A673 (cell line): ENCODE measurements around the gene PCDHB14. TPM values are rescaled to one million over a fixed set of nuclear protein-coding genes. Genes with fewer than 3 reads are reported as not detected.
"Not testable (repeated sequence)": the region's sequence is repeated elsewhere in the genome, so short reads cannot be mapped to it uniquely, and the experiment has no call there.

Experiments used
- BruUV-seq: library from RNA; stranded (reverse); fragments of 400-500 nt; replicated peaks from 2 replicates; lab custom pipeline; 2021; lab: Mats Ljungman, UMichigan
- CTCF ChIA-PET: fragments of 300-600 bp; sonication (Branson Sonifier 250); formaldehyde crosslinking; loops from one replicate; lab custom pipeline; 2022; ENCODE audit warnings: antibody characterized with exemption; lab: Charles Lee
- POLR2A ChIA-PET: fragments of 300-600 bp; sonication (Branson Sonifier 250); formaldehyde crosslinking; loops from one replicate; lab custom pipeline; 2022; ENCODE audit warnings: antibody characterized with exemption; ENCODE audit not compliant: low non-redundant PET; lab: Charles Lee
- DNase-seq: peaks from one replicate; pipeline ENCODE4 v3.0.0-alpha.2; 2015; ENCODE audit warnings: low spot score
- H3K27ac ChIP-seq: fragments of 200-600 bp; sonication (generic); 2 replicates; pipeline ENCODE4 v1.5.1; 2016; ENCODE audit warnings: mixed run types, low read depth, mild to moderate bottlenecking, mixed read lengths, antibody characterized with exemption, low read length; ENCODE audit not compliant: poor library complexity, severe bottlenecking
- H3K27me3 ChIP-seq: fragments of 200-600 bp; sonication (generic); replicated peaks from 2 replicates; pipeline ENCODE4 v1.6.1; 2017; ENCODE audit warnings: mixed run types, low read depth, mild to moderate bottlenecking, mixed read lengths, antibody characterized with exemption, low read length; ENCODE audit not compliant: insufficient read depth, poor library complexity
- H3K36me3 ChIP-seq: fragments of 200-600 bp; sonication (generic); 2 replicates; pipeline ENCODE4 v1.6.1; 2016; ENCODE audit warnings: mixed run types, mild to moderate bottlenecking, mixed read lengths, antibody characterized with exemption, low read length; ENCODE audit not compliant: insufficient read depth, poor library complexity, severe bottlenecking
- H3K4me1 ChIP-seq: fragments of 200-600 bp; sonication (generic); 2 replicates; pipeline ENCODE4 v1.6.1; 2017; ENCODE audit warnings: mixed run types, mild to moderate bottlenecking, mixed read lengths, antibody characterized with exemption, low read length; ENCODE audit not compliant: insufficient read depth, poor library complexity, severe bottlenecking
- H3K4me3 ChIP-seq: fragments of 200-600 bp; sonication (generic); 2 replicates; pipeline ENCODE4 v1.5.1; 2016; ENCODE audit warnings: low read depth, mixed run types, mild to moderate bottlenecking, mixed read lengths, low read length; ENCODE audit not compliant: poor library complexity, severe bottlenecking
- H3K9me3 ChIP-seq: fragments of 200-600 bp; sonication (generic); 2 replicates; pipeline ENCODE4 v1.6.1; 2016; ENCODE audit warnings: mixed run types, low read depth, mild to moderate bottlenecking, mixed read lengths, antibody characterized with exemption, low read length; ENCODE audit not compliant: poor library complexity, severe bottlenecking
- EZH2 ChIP-seq: fragments of 200-600 bp; sonication (generic); IDR thresholded peaks from 2 replicates; pipeline ENCODE4 v1.6.1; 2017; ENCODE audit warnings: borderline replicate concordance, low read depth, mild to moderate bottlenecking, mixed read lengths, antibody characterized with exemption, low read length; ENCODE audit not compliant: poor library complexity, severe bottlenecking
- intact Hi-C: fragments of 100-400 bp; cut with micrococcal nuclease; formaldehyde crosslinking; loops from one replicate; pipeline ENCODE4 v1.10.0; 2022; ENCODE audit not compliant: unreplicated experiment
- total RNA-seq: library from RNA; stranded (reverse); gene quantifications from 2 replicates; pipeline ENCODE4 v1.2.3, GENCODE V29; 2021
- TF ChIP-seq, protein P1 (sequence below): fragments of 300-800, 200-600 bp; sonication (generic); conservative IDR thresholded peaks from 2 replicates; pipeline ENCODE4 v1.5.1; 2017; ENCODE audit warnings: low read depth, mild to moderate bottlenecking, antibody characterized with exemption, low read length, moderate library complexity, mixed read lengths

Gene PCDHB14
- total RNA-seq, 1 experiment from 2014 or later = 7.4 TPM

DNA sequence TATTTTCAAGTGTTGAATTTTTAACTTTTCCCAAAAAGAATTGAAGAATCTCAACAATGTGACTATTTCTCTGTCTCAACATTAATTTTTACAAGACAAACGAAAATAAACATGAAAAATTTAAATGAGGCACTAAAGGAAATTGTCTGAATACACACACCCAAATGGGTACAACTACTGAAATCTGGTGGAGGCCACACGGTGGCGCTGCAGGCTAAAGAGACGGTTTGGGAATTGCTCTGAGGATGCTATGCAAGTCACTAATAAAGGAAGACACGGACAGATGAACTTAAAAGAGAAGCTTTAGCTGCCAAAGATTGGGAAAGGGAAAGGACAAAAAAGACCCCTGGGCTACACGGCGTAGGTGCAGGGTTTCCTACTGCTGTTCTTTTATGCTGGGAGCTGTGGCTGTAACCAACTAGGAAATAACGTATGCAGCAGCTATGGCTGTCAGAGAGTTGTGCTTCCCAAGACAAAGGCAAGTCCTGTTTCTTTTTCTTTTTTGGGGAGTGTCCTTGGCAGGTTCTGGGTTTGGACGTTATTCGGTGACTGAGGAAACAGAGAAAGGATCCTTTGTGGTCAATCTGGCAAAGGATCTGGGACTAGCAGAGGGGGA, 30.9 kb upstream of the PCDHB14 start, which contains the start of gene PCDHB10:
TSS of gene PCDHB10 (plus strand) at position 244 of the 616 bp plus-strand sequence. CDS start at position 444, 200 bp downstream.
- no TSS peak for BruUV-seq

DNA sequence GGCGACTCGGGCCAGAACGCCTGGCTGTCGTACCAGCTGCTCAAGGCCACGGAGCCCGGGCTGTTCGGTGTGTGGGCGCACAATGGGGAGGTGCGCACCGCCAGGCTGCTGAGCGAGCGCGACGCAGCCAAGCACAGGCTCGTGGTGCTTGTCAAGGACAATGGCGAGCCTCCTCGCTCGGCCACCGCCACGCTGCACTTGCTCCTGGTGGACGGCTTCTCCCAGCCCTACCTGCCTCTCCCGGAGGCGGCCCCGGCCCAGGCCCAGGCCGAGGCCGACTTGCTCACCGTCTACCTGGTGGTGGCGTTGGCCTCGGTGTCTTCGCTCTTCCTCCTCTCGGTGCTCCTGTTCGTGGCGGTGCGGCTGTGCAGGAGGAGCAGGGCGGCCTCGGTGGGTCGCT, 28.8 kb upstream of the PCDHB14 start:
- H3K4me3 ChIP-seq, H3K27me3 ChIP-seq, POLR2A ChIA-PET, CTCF ChIA-PET, intact Hi-C loops, H3K36me3 ChIP-seq, DNase-seq, H3K27ac ChIP-seq, H3K4me1 ChIP-seq, BruUV-seq: not testable (repeated sequence)
- H3K9me3 ChIP-seq = peaks cover 19% of the 10 kb centered on the region

More for the DNA sequence above, 30.9 kb upstream of the PCDHB14 start, which contains the start of gene PCDHB10:
- Histone ChIP-seq H3K9me3 (peaks cover 15% of the 10 kb centered on the region), H3K36me3 (no peaks in the 10 kb centered on the region), H3K4me3 (no peak within 1 kb of the TSS), H3K27ac (no peak within 1 kb of the TSS), H3K27me3 (no peaks in the 10 kb centered on the region), H3K4me1 (no peaks in the 10 kb centered on the region)
- ChIA-PET CTCF (interaction anchor here (0.5 to 1.2 kb wide), 3 partner anchors 10 to 331 kb away, joined by 3 to 9 read pairs (median 4); partner anchors contain the start of gene PCDHB16), POLR2A (interaction anchor here (0.5 kb wide), 1 partner anchor 251 kb away, joined by 12 read pairs; no protein-coding TSS in a partner anchor)
- intact Hi-C loops = no loop called here
- TF ChIP-seq EZH2 = no peak
- TF ChIP-seq, protein P1, sequence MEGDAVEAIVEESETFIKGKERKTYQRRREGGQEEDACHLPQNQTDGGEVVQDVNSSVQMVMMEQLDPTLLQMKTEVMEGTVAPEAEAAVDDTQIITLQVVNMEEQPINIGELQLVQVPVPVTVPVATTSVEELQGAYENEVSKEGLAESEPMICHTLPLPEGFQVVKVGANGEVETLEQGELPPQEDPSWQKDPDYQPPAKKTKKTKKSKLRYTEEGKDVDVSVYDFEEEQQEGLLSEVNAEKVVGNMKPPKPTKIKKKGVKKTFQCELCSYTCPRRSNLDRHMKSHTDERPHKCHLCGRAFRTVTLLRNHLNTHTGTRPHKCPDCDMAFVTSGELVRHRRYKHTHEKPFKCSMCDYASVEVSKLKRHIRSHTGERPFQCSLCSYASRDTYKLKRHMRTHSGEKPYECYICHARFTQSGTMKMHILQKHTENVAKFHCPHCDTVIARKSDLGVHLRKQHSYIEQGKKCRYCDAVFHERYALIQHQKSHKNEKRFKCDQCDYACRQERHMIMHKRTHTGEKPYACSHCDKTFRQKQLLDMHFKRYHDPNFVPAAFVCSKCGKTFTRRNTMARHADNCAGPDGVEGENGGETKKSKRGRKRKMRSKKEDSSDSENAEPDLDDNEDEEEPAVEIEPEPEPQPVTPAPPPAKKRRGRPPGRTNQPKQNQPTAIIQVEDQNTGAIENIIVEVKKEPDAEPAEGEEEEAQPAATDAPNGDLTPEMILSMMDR = peak; percentile 87
- DNase-seq = peak; percentile 78

GRCh38 chr5:141196363-141196762, 26.8 kb upstream of the PCDHB14 start:
- POLR2A ChIA-PET = no interaction called here

More at GRCh38 chr5:141196363-141196762, 26.8 kb upstream of the PCDHB14 start:
- DNase-seq = no peak
- H3K36me3 ChIP-seq = no peaks in the 10 kb centered on the region
- no peaks in the 10 kb centered on the region for H3K4me1 ChIP-seq
- H3K4me3 ChIP-seq = no peak overlapping the region
- H3K27me3 ChIP-seq = no peaks in the 10 kb centered on the region
- H3K9me3 ChIP-seq = peaks cover 19% of the 10 kb centered on the region
- CTCF ChIA-PET = no interaction called here
- BruUV-seq = no TSS peak
- H3K27ac ChIP-seq = no peak overlapping the region
- intact Hi-C loops = no loop called here
- no peak for TF ChIP-seq EZH2
- TF ChIP-seq, protein P1 = no peak
